ENCODE data around the gene NREP. TPM values are rescaled to one million over a fixed set of nuclear protein-coding genes. Genes with fewer than 3 reads are reported as not detected.

NREP gene
- total RNA-seq, 1 experiment from 2014 or later = 6.0 TPM

DNA sequence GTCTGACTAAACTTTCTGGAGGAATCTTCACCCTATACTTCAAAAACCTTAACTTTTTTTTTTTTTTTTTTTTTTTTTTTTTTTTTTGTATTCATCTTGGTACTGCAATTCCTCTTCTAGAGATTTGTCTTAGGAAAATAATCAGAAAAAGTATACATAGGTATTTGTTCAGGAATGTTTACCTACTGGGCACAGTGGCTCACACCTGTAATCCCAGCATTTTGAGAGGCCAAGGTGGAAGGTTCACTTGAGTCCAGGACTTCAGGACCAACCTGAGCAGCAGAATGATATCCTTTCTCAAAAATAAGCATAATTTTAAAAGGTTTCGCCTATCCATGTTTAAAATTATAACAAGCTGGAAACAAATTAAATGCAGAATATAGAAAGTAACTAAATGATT, 33.3 kb upstream of the NREP start:
- H3K79me2 ChIP-seq (ENCODE audit: insufficient read depth, low read length) = no peaks in the 10 kb centered on the region
- DNase-seq (ENCODE audit: low read depth, low spot score) = no peak
- no peaks in the 10 kb centered on the region for H3K9me3 ChIP-seq (ENCODE audit: control insufficient read depth in 1 of 2, insufficient read depth in 1 of 2, low read depth in 1 of 2, low read length in 2 of 2)
- H3K9me2 ChIP-seq (ENCODE audit: insufficient read depth) = no peaks in the 10 kb centered on the region
- ChIA-PET POLR2A (no interaction called here), RAD21 (ENCODE audit: low non-redundant PET in 1 of 2, low total read pairs in 2 of 2, uncharacterized antibody in 2 of 2, unreplicated experiment in 2 of 2) (no interaction called here), CTCF (no interaction called here)
- no peak overlapping the region for H3K27ac ChIP-seq (ENCODE audit: low read depth, low read length)
- H3K4me2 ChIP-seq (ENCODE audit: low read length) = no peak overlapping the region
- H3K36me3 ChIP-seq (ENCODE audit: control insufficient read depth in 1 of 2, insufficient read depth in 2 of 2, low read length in 2 of 2) = no peaks in the 10 kb centered on the region
- ATAC-seq = no peak
- TF ChIP-seq MAX (IDR thresholded peaks at IDR 0.05) = no peak
- TF ChIP-seq POLR2A (IDR thresholded peaks at IDR 0.05; ENCODE audit: borderline replicate concordance, extremely low read depth, insufficient read depth, insufficient read length) = no peak
- no peak for TF ChIP-seq SIN3A (IDR thresholded peaks at IDR 0.05; ENCODE audit: low read depth)
- TF ChIP-seq ZFX (IDR thresholded peaks at IDR 0.05) = no peak
- TF ChIP-seq POLR2AphosphoS5 (IDR thresholded peaks at IDR 0.05; ENCODE audit: low read depth, low read length) = no peak
- no peak for TF ChIP-seq JUND (IDR thresholded peaks at IDR 0.05)
- TF ChIP-seq ELF1 (IDR thresholded peaks at IDR 0.05; ENCODE audit: borderline replicate concordance, low read depth) = no peak
- TF ChIP-seq CBX3 (IDR thresholded peaks at IDR 0.05; ENCODE audit: low read depth) = no peak
- TF ChIP-seq REST (IDR thresholded peaks at IDR 0.05; ENCODE audit: low read depth) = no peak
- no peak for TF ChIP-seq SP1 (IDR thresholded peaks at IDR 0.05; ENCODE audit: low read depth)
- no peak for TF ChIP-seq YY1 (IDR thresholded peaks at IDR 0.05; ENCODE audit: extremely low read depth, insufficient replicate concordance, low read depth, low read length)
- TF ChIP-seq FOSL1 (IDR thresholded peaks at IDR 0.05; ENCODE audit: low read depth) = no peak
- no peak for TF ChIP-seq EZH2phosphoT487 (IDR thresholded peaks at IDR 0.05; ENCODE audit: borderline replicate concordance)
- no peak for TF ChIP-seq ZBTB33 (IDR thresholded peaks at IDR 0.05; ENCODE audit: extremely low read depth, insufficient replicate concordance, low read length)
- TF ChIP-seq RAD21 (IDR thresholded peaks at IDR 0.05; ENCODE audit: low read depth) = no peak
- TF ChIP-seq EZH2 (IDR thresholded peaks at IDR 0.05) = no peak
- TF ChIP-seq TCF7L2 (IDR thresholded peaks at IDR 0.05; ENCODE audit: borderline replicate concordance, extremely low read depth, insufficient read depth, insufficient read length) = no peak
- no peak overlapping the region for H3K9ac ChIP-seq (ENCODE audit: low read length)
- intact Hi-C loops (cut with micrococcal nuclease) = no loop called here
- no peaks in the 10 kb centered on the region for H3K4me1 ChIP-seq (ENCODE audit: control insufficient read depth in 1 of 2, insufficient read depth in 2 of 2, low read length in 2 of 2)
- BruUV-seq (replicated peaks) = no TSS peak
- H3K4me3 ChIP-seq (replicated peaks in 1 of 2; ENCODE audit: low read depth in 1 of 2, low read length in 2 of 2) = no peak overlapping the region
- H4K20me1 ChIP-seq (ENCODE audit: insufficient read depth) = no peaks in the 10 kb centered on the region
- no peak overlapping the region for H2AFZ ChIP-seq (ENCODE audit: low read depth, low read length, poor library complexity, severe bottlenecking)
- no peaks in the 10 kb centered on the region for H3K27me3 ChIP-seq (ENCODE audit: insufficient read depth, low read length)
